AG04450 (cell line): ENCODE results near the gene MOK. TPM values are rescaled to one million over a fixed set of nuclear protein-coding genes. Genes with fewer than 3 reads are reported as not detected.

Experiments used
- CTCF ChIA-PET: fragments of 300-600, 350-600 bp; formaldehyde crosslinking; extraction: SDS; loops from one replicate; lab custom pipeline; 2022; ENCODE audit warnings: antibody characterized with exemption, inconsistent platforms; lab: Charles Lee
- POLR2A ChIA-PET: fragments of 350-600 bp; formaldehyde crosslinking; extraction: SDS; loops from one replicate; lab custom pipeline; 2021; ENCODE audit warnings: antibody characterized with exemption, inconsistent platforms; lab: Yijun Ruan, JAX
- DNase-seq: peaks from one replicate; pipeline ENCODE4 v3.0.0-alpha.2; 2011; ENCODE audit warnings: low read depth, low spot score
- H3K27ac ChIP-seq: one replicate; pipeline ENCODE4 v1.5.1; 2012; ENCODE audit warnings: low read depth, low read length, control low read depth
- H3K27me3 ChIP-seq: one replicate; pipeline ENCODE4 v1.6.0; 2012; ENCODE audit warnings: low read length; ENCODE audit not compliant: control insufficient read depth, insufficient read depth
- H3K4me3 ChIP-seq: 2 replicates; pipeline ENCODE4 v1.5.1; 2011; ENCODE audit warnings: mild to moderate bottlenecking, low read depth, low read length, control low read depth
- H3K9me3 ChIP-seq: 2 replicates; pipeline ENCODE4 v1.5.1; 2012; ENCODE audit warnings: low read length; ENCODE audit not compliant: control insufficient read depth, insufficient read depth
- CTCF ChIP-seq: IDR thresholded peaks from 2 replicates; pipeline ENCODE4 v1.5.1; 2011; ENCODE audit warnings: low read depth, low read length, control low read depth, inconsistent platforms
- polyA plus RNA-seq: library from polyadenylated mRNA; depleted of rRNA; stranded (reverse); fragments of >200 nt; gene quantifications from 2 replicates; pipeline ENCODE4 v1.2.3, GENCODE V29; 2011

MOK gene
- polyA plus RNA-seq, 1 experiment: 12.6 TPM

- TF ChIP-seq CTCF: no peak
- Histone ChIP-seq H3K27ac (no peak overlapping the region), H3K27me3 (no peaks in the 10 kb centered on the region), H3K9me3 (peaks cover 3% of the 10 kb centered on the region; the same call in 1 of the 2 replicates), H3K4me3 (no peak overlapping the region)
- POLR2A ChIA-PET: no interaction called here
- CTCF ChIA-PET: interaction anchor here (1.3 kb wide), 1 partner anchor 92 kb away, joined by 4 read pairs; no protein-coding TSS in a partner anchor
- no peak for DNase-seq
These were observed 82.9 kb downstream of the MOK start for GRCh38 chr14:102222009-102222575.

GRCh38 chr14:102221026-102221425 lies 83.9 kb downstream of the MOK start:
- Histone ChIP-seq H3K27me3 (no peaks in the 10 kb centered on the region), H3K4me3 (no peak overlapping the region), H3K27ac (peak overlapping the region; percentile 11), H3K9me3 (peaks cover 3% of the 10 kb centered on the region; the same call in 1 of the 2 replicates)
- DNase-seq: no peak
- POLR2A ChIA-PET: no interaction called here
- CTCF ChIA-PET: interaction anchor here (1.3 kb wide), 1 partner anchor 93 kb away, joined by 4 read pairs; no protein-coding TSS in a partner anchor
- no peak for TF ChIP-seq CTCF

DNA sequence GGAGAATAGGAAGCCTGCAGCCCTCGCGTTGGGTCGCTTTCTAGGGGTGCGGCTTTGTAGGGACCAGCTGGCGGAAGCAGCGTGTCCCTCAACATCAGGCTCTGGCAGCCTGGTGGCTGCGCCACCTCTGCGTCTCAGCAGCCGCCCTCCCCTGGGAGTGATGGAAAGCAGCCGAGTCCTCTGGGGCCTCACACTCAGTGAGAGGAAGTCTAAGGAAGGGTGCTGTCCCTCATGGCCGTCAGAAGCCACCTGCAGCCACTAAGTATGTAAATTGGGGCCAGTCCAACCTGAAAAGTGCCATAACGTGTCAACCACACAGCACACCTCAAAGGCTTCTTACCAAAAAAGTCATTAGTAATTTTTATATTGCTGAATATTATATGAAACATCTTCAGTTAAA lies 84.9 kb downstream of the MOK start:
- Histone ChIP-seq H3K27me3 (no peaks in the 10 kb centered on the region), H3K4me3 (no peak overlapping the region), H3K27ac (no peak overlapping the region), H3K9me3 (peaks cover 3% of the 10 kb centered on the region; the same call in 1 of the 2 replicates)
- CTCF ChIA-PET: no interaction called here
- no peak for DNase-seq
- POLR2A ChIA-PET: interaction anchor here (0.7 kb wide), 1 partner anchor 75 kb away, joined by 6 read pairs; no protein-coding TSS in a partner anchor
- no peak for TF ChIP-seq CTCF

GRCh38 chr14:102219316-102219715 lies 85.6 kb downstream of the MOK start:
- no peak for TF ChIP-seq CTCF
- POLR2A ChIA-PET: no interaction called here
- Histone ChIP-seq H3K27me3 (no peaks in the 10 kb centered on the region), H3K27ac (no peak overlapping the region), H3K9me3 (peaks cover 3% of the 10 kb centered on the region; the same call in 1 of the 2 replicates), H3K4me3 (no peak overlapping the region)
- CTCF ChIA-PET: no interaction called here
- no peak for DNase-seq

DNA sequence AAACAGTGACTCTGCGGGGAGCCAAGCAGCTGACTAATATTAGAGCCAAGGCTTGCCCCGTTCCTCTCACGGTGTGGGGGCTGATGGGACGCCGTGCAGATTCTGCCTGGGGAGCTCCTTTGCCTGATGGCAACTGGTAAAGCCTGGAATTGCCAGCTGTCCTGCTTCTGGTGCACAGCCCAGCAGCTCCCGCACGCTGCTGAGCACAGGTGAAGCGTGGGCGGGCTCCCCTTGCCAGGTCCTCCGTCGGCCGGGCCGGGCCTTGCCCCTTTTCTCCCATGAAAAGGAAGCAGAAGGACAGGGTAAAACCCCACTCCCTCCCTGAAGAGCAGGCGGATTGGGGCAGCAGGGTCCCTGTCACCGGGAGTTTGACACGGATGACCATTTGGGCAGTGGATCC lies 86.3 kb downstream of the MOK start:
- H3K9me3 ChIP-seq: peaks cover 3% of the 10 kb centered on the region; the same call in 1 of the 2 replicates
- ChIA-PET CTCF (no interaction called here), POLR2A (no interaction called here)
- DNase-seq: no peak
- no peak overlapping the region for H3K4me3 ChIP-seq
- no peaks in the 10 kb centered on the region for H3K27me3 ChIP-seq
- no peak for TF ChIP-seq CTCF
- H3K27ac ChIP-seq: no peak overlapping the region
